ENCODE measurements around the gene CYSTM1.

Gene CYSTM1

GRCh38 chr5:140174465-140175366 is at the start of gene CYSTM1:
TSS of gene CYSTM1 (plus strand) at chr5:140175188. CDS start at chr5:140194466, 19,278 bp downstream.
- peak; percentile 80 for DNase-seq

- no peak for DNase-seq
These were observed 49.4 kb upstream of the CYSTM1 start, which contains the start of gene IGIP for GRCh38 chr5:140125637-140126036. TSS of gene IGIP (plus strand) at chr5:140125937. CDS start at chr5:140128477, 2,540 bp downstream.

GRCh38 chr5:140126315-140127012 is 48.5 kb upstream of the CYSTM1 start:
- no peak for DNase-seq

GRCh38 chr5:140128376-140128775 is 46.6 kb upstream of the CYSTM1 start:
- DNase-seq = no peak

- no peak for DNase-seq
These were observed 43.8 kb upstream of the CYSTM1 start for GRCh38 chr5:140130949-140131733.

- DNase-seq = no peak
These were observed 43.0 kb upstream of the CYSTM1 start for GRCh38 chr5:140131967-140132409.

- no peak for DNase-seq
These were observed 41.3 kb upstream of the CYSTM1 start for GRCh38 chr5:140133514-140134167.

GRCh38 chr5:140134277-140134935 is 40.6 kb upstream of the CYSTM1 start:
- no peak for DNase-seq

GRCh38 chr5:140135127-140135526 is 39.9 kb upstream of the CYSTM1 start:
- no peak for DNase-seq

- no peak for DNase-seq
These were observed 38.4 kb upstream of the CYSTM1 start for GRCh38 chr5:140136624-140137023.

GRCh38 chr5:140140435-140140834 is 34.6 kb upstream of the CYSTM1 start:
- no peak for DNase-seq

GRCh38 chr5:140141241-140141640 is 33.7 kb upstream of the CYSTM1 start:
- no peak for DNase-seq

- no peak for DNase-seq
These were observed 32.7 kb upstream of the CYSTM1 start for GRCh38 chr5:140142246-140142645.

- DNase-seq = no peak
These were observed 32.1 kb upstream of the CYSTM1 start for GRCh38 chr5:140142856-140143255.

GRCh38 chr5:140143521-140144258 is 31.3 kb upstream of the CYSTM1 start:
- DNase-seq = no peak

- DNase-seq = no peak
These were observed 29.7 kb upstream of the CYSTM1 start for GRCh38 chr5:140145256-140145655.

GRCh38 chr5:140145818-140146522 is 29.0 kb upstream of the CYSTM1 start:
- no peak for DNase-seq

- DNase-seq = no peak
These were observed 28.5 kb upstream of the CYSTM1 start for GRCh38 chr5:140146523-140146842.

GRCh38 chr5:140147460-140147859 is 27.5 kb upstream of the CYSTM1 start:
- no peak for DNase-seq

- no peak for DNase-seq
These were observed 26.5 kb upstream of the CYSTM1 start for GRCh38 chr5:140148508-140148907.

- DNase-seq = no peak
These were observed 24.8 kb upstream of the CYSTM1 start for GRCh38 chr5:140150201-140150600.

Data from NCI-H1436 treated with DMSO at 0.1 percent for 48 hours (cell line).